GM12865 (cell line): Measurements from ENCODE around the gene NTSR2.

ENCODE experiments used
- DNase-seq: peaks from one replicate; pipeline ENCODE4 v3.0.0; 2010; ENCODE audit warnings: low read depth
- H3K4me3 ChIP-seq: 2 replicates; pipeline ENCODE4 v1.5.1; 2011; ENCODE audit warnings: mild to moderate bottlenecking, low read depth, low read length, control low read depth
- TF ChIP-seq, protein P1 (sequence below): IDR thresholded peaks from 2 replicates; pipeline ENCODE4 v1.5.1; 2011; ENCODE audit warnings: low read length, control low read depth, low read depth, inconsistent platforms; ENCODE audit not compliant: insufficient read depth; ENCODE audit errors: missing control alignments

NTSR2 gene

DNA sequence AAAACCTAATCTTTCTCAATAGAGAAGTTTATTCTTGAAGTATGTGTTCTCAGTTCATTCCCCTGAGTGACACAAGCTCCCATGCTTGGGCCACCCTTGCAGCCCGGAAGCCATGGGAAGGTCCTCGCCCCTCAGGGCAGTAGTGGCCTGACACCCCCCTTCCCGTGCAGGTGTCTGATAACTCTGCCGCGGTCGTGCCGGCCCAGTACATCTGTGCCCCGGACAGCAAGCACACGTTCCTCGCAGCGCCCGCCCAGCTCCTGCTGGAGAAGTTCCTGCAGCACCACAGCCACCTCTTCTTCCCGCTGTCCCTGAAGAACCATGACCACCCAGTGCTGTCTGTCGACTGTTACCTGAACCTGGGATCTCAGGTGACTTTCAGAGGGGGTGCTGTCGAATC lies 32.4 kb downstream of the NTSR2 start:
- TF ChIP-seq, protein P1, sequence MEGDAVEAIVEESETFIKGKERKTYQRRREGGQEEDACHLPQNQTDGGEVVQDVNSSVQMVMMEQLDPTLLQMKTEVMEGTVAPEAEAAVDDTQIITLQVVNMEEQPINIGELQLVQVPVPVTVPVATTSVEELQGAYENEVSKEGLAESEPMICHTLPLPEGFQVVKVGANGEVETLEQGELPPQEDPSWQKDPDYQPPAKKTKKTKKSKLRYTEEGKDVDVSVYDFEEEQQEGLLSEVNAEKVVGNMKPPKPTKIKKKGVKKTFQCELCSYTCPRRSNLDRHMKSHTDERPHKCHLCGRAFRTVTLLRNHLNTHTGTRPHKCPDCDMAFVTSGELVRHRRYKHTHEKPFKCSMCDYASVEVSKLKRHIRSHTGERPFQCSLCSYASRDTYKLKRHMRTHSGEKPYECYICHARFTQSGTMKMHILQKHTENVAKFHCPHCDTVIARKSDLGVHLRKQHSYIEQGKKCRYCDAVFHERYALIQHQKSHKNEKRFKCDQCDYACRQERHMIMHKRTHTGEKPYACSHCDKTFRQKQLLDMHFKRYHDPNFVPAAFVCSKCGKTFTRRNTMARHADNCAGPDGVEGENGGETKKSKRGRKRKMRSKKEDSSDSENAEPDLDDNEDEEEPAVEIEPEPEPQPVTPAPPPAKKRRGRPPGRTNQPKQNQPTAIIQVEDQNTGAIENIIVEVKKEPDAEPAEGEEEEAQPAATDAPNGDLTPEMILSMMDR, result no peak
- no peak for DNase-seq

GRCh38 chr2:11636593-11637295 lies 33.3 kb downstream of the NTSR2 start:
- H3K4me3 ChIP-seq, result no peak overlapping the region
- TF ChIP-seq, protein P1, result no peak
- no peak for DNase-seq

More for the DNA sequence above, 32.4 kb downstream of the NTSR2 start:
- no peak overlapping the region for H3K4me3 ChIP-seq

- DNase-seq, result no peak
- TF ChIP-seq, protein P1, result no peak
- H3K4me3 ChIP-seq, result no peak overlapping the region
Observed at GRCh38 chr2:11635141-11635540, 34.9 kb downstream of the NTSR2 start.

DNA sequence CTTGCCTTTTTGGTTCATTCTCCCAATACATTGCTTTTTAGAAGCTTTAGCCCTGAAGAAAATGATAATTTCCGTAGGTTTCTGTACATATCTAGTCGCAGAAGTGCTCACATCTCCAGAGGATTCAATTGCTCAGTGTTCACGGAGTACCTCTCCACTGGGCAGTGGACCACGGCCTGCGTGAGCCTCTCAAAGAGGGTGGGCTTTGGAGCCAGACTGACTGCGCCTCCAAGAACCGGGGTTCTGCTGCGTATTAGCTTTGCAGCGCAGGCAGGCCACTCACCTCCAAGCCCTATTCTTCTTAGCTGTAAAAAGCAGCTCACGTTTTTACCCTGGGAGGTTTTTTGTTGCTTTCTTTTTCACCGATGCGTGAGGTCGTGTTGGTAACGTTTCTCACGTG lies 35.4 kb downstream of the NTSR2 start:
- DNase-seq, result no peak
- no peak overlapping the region for H3K4me3 ChIP-seq
- TF ChIP-seq, protein P1, result no peak

DNA sequence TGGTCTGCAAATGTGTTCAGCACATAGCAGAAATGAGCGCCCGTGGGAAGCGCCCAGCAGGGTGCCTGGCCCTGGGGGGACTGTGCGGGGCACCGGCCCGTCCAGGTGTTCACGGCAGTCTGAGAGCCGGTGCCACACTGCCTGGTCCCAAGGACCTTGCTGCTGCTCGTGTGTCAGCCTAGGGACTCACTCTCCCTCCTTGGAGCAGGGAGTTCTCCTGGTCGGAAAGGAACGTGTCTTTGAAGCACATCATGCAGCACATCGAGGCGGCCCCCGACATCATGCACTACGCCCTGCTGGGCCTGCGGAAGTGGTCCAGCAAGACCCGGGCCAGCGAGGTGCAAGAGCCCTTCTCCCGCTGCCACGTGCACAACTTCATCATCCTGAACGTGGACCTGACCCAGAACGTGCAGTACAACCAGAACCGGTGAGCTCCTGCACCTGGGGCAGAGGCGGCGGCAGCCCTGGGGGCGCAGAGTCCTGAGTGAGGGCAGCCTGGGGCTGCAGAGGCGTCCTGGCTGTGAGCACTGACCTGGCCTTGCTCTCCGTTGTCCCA lies 36.0 kb downstream of the NTSR2 start:
- TF ChIP-seq, protein P1, result no peak

DNA sequence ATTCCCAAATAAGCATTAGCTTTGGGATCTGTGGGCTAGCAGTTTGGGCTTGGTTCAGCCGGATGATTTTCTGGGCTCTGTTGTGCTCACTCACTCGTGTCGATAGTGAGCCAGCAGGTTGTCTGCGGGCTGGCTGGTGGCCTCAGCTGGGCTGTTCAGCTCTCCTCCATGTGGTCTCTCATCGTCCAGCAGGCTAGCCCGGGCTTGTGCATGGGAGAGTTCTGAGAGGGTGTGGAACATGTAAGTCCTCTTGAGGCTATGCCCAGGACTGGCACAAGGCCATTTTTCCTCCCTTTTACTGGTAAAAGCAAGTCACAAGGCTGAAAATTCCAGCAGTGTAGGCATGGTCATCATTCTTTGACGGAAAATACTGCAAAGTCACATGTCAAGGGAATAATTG lies 38.5 kb downstream of the NTSR2 start:
- TF ChIP-seq, protein P1, result no peak
- DNase-seq, result no peak
- no peak overlapping the region for H3K4me3 ChIP-seq

More for the DNA sequence above, 36.0 kb downstream of the NTSR2 start:
- no peak overlapping the region for H3K4me3 ChIP-seq
- DNase-seq, result no peak

- TF ChIP-seq, protein P1, result no peak
- no peak overlapping the region for H3K4me3 ChIP-seq
- DNase-seq, result no peak
Observed at GRCh38 chr2:11630855-11631254, 39.1 kb downstream of the NTSR2 start.
